ENCODE results near the gene FAM222A. TPM values are rescaled to one million over a fixed set of nuclear protein-coding genes. Genes with fewer than 3 reads are reported as not detected.

Gene FAM222A
- total RNA-seq, 1 donor from 2014 or later, result 0.99 TPM

DNA sequence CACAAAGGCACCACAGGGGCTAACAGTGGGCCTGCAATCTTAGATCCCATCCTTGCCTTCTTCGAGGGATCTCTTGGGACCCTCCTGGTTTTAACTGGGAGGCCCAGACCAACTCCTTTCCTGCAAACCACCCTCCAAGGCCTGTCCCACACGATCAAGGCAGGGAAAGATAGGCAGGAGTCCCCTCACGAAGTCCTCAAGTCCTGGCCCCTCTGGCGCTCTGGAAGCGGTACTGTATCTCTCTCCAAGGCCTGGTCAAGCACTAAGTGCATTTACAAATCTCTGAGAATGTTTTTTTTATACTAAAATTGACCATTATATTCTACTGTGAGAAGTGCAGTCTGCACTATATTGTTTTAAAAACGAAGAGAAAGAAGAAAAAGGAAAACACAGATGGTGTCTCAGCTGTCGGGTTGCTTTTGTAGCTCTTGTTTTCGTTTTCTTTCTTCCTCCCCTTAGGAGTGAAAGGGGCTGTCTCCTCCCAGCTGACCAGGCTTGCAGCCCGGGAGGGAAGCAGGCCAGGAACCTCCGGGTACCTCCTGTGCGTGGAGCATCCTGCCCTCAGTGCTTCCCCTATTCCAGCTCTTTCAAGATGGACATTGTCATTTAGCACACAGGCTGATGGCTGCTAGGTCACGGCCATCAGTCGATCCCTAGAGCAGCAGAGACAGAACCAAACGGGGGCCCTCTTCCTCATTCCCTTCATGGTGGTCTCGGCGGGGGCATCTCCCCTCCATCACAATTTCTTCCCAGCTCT is 56.7 kb downstream of the FAM222A start:
- DNase-seq (ENCODE audit: extremely low read depth, low read depth, low spot score), result no peak

DNA sequence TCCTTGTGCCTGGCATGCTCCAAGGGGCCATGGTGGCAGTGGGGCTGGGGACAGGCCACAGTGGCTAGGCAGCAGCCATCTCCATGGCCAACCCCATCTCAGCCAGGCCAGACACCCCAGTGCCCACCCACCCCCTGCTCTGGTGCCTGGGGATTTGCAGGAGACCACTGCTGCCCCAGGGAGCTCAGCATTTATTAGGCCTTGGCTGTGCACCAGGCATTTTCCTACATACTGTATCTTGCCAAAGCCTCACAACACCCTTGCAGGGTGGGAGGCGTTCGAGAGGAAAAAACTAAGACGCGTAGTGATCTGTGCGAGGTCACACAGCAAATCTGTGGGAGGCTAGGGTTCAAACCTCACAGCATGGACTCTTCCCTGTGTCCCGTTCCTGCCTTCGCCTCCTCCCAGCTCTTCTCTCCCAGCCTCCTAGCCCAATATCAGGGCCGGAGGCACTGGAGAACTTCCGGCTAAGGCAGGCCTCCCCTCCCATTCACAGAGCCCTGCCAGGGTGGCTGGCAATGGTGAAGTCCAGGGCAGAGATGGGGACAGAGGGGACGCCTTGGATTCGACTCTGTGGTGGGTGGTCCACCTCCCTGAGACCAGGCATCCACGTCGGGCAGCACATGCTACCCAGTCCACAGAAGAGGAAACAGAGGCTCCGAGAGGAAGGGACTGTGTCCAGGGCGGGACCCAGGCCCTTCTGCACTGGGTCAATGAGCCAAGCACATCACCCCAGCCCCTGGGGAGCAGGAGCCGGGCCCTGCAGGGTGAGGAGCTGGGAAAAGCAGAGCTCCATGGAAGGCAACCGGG is 57.4 kb downstream of the FAM222A start:
- DNase-seq (ENCODE audit: extremely low read depth, low read depth, low spot score), result no peak

DNA sequence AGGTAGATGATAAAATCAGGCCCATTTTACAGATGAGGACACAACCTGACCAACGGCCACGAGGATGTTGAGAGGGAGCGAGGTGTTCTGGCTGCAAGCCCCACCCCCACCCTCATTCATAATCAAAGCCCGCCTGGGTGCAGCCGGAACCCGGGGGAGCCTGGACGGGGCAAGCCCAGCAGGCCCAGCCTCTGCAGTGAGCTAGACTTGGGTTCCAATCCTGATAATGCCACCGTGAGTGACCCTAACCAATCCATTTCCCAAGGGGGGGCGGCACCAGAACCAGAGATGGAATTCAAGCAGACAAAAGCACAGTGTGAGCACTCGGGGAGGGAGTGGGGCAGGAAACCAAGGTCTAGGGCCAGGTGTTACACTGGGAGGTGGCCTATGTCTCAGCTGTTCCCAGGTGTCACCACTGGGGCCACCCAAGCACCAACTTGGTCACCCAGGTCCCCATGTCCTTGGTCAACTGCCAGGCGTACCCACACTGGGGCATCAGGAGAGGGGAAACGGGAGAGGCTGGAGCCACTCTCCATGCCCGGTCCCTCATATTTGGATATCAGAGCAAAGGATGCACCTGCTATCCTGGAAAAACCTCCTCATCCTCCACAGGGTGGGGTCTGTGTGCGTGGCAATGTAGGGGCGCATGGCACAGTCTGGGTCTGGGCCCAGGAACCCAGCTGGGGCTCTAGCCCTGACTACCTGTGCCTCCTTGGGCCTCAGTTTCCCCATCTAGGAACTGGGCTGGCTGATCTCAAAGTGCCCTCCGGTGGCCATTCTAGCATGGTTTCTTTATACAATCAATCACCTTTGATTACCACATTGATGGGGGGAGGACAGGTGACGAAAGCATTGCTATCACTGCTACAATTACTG is 58.4 kb downstream of the FAM222A start:
- no peak for DNase-seq (ENCODE audit: extremely low read depth, low read depth, low spot score)

DNA sequence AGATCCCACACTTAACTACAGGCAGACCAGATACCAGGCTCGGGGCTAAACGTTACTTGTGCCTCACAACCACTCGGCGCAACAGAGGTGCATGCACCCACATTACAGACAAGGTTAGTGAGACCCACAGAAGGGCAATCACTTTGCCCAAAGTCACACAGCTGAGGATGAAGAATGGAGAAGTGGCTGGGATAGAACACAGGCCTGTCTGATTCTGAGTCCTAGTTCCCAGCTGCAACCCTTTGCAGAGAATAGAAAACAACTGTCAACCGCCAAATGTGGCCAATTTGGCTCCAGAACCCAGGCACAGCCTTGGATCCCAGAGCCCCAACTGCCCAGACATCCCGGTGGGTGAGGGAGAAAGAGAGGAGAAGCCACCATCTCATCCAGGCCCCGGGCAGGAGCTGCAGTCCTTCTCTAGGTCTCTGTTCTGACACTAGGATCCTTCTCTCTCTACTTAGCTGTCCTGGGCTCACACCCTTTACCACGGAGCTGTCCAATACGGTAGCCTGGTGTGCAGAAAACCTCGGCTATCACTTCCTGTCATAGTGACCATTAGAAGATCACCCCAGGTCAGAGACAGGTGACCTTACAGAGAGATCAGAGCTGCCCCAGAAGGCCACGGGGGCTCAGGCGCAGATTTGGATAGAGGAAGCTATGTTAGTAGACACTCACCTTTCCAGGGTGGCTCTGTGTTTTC is 59.1 kb downstream of the FAM222A start:
- DNase-seq (ENCODE audit: extremely low read depth, low read depth, low spot score), result no peak

DNA sequence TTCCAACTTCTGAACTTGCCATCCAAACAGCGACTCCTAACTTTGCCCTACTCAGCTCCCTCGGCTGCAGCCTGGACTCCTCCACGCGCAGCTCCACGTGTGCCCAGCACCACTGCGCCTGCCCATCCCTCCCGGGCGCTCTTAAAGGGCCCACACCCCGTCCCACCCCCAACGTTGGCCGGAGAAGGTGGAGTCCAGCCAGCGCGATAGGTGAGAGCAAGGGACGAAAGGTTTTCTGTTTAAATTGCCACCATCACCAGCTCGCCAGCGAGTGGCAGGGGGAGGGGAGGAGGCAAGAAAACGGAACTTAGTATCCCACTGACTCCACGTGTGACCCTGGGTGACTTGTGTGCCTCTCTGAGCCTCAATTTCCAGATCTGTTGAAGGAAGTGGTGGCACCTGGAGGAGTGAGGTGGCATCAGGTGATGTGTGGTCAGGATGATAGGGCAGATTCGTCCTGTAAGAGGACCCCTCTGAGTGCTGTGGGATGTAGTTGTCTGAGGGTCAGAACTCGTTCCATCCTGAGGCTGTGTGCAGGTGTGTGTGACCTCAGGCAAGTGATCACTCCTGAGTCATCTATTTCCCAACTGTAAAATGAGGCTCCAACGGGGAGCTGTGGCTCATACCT is 59.9 kb downstream of the FAM222A start:
- DNase-seq (ENCODE audit: extremely low read depth, low read depth, low spot score), result no peak

- DNase-seq (ENCODE audit: extremely low read depth, low read depth, low spot score), result peak; percentile 18
Measured at GRCh38 chr12:109775172-109775881, 61.7 kb downstream of the FAM222A start.

DNA sequence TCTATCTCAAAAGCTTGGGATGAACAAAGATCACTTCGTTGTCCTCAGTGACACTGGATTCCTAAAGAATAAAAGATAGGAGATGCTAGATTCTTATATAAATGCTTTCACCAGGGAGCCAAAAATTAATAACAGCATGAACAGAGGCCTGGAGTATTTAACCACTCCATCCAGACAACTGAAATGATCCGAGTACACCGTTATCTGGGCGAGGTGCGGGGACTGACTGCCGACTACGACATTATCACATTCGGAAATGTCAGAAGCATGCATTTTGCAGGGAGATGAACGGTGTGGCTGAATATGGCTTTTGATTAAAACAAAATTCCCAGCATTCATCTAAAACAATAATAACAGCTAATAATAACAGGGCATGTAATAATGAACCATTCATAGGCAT is 63.0 kb downstream of the FAM222A start:
- no peak for DNase-seq (ENCODE audit: extremely low read depth, low read depth, low spot score)

- DNase-seq (ENCODE audit: extremely low read depth, low read depth, low spot score), result no peak
Measured at GRCh38 chr12:109777544-109777943, 63.9 kb downstream of the FAM222A start.

DNA sequence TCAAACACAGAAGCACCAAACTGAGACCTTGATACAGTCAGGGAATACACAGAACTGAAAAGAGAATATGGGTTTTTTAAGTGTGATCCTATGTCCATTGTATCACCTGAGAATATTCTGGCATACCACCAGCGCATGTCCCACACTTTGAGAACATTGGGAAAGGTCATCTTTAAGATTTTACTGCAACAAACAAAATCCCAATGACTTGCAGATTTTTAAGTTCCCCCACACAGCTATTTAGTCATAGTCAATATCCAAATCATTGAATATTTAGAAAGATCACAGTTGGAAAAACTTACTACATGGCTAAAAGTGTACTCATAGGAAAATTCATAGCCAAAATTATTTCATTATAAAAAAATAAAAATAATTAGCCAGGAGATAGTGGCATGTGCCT is 65.1 kb downstream of the FAM222A start:
- DNase-seq (ENCODE audit: extremely low read depth, low read depth, low spot score), result no peak

GRCh38 chr12:109779382-109779781 is 65.8 kb downstream of the FAM222A start:
- no peak for DNase-seq (ENCODE audit: extremely low read depth, low read depth, low spot score)

DNA sequence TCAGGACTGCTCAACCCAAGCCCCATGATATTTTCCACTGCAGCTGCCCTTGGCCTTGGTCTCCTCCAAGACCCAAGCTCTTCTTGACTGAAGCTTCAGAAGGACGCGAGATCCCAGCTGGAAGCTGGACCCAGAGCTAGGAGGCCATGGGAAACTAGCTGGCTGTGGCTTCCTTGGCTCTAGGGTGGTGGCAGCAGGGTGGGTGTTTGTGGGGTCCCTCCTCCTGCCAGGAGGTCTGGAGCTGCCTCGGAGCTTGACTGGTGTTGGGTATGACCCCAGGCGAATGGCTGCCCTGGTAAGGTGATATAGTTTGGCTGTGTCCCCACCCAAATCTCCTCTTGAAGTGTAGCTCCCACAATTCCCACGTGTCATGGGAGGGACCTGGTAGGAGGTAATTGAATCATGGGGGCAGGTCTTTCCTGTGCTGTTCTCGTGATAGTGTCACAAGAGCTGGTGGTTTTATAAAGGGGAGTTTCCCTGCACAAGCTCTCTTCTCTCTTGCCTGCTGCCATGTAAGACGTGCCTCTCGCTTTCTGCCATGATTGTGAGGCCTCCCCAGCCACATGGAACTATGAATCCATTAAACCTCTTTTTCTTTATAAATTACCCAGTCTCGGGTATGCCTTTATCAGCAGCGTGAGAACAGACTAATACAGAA is 68.2 kb downstream of the FAM222A start:
- no peak for DNase-seq (ENCODE audit: extremely low read depth, low read depth, low spot score)

DNA sequence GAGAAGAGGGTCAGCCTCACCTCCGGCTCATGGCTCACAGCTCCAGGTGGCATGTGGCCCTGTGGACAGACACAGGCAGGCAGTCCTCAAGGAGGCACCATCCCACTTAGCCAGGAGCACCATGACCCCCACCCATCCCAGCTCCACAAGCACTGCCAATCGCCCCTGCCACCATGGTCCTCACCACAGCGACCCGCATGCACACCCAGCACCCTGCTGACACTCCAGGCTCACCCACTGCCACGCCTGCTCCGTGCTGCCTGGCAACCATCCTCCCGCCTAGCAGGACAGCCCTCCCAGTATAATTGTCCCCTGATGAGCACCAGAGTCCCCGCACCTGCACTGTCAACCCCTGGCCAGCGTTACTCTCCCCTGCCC is 68.7 kb downstream of the FAM222A start:
- DNase-seq (ENCODE audit: extremely low read depth, low read depth, low spot score), result no peak

GRCh38 chr12:109783135-109783964 is 69.7 kb downstream of the FAM222A start:
- DNase-seq (ENCODE audit: extremely low read depth, low read depth, low spot score), result no peak

- no peak for DNase-seq (ENCODE audit: extremely low read depth, low read depth, low spot score)
Measured at GRCh38 chr12:109783965-109784244, 70.3 kb downstream of the FAM222A start.

- no peak for DNase-seq (ENCODE audit: extremely low read depth, low read depth, low spot score)
Measured at GRCh38 chr12:109785854-109786253, 72.2 kb downstream of the FAM222A start.

DNA sequence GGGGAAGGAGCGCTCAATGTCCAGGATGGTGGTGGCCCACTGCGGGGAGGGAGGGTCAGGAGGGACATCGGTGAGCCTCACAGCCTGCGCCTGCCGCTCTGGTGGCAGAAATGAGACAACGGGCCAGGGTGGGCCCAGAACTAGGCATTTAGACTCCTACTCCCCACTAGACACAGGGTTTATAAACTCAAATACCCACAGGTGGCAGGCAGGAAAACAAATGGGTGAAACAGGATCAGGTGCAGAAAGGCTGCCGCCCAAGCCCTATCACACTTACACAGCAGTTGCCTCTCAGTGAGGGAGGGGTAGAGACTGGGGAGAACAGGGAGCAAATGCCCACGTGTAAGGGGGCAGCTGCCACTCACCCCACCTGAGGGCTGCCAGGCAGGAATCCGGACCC is 73.2 kb downstream of the FAM222A start:
- DNase-seq (ENCODE audit: extremely low read depth, low read depth, low spot score), result no peak

GRCh38 chr12:109789526-109790048 is 76.0 kb downstream of the FAM222A start:
- no peak for DNase-seq (ENCODE audit: extremely low read depth, low read depth, low spot score)

DNA sequence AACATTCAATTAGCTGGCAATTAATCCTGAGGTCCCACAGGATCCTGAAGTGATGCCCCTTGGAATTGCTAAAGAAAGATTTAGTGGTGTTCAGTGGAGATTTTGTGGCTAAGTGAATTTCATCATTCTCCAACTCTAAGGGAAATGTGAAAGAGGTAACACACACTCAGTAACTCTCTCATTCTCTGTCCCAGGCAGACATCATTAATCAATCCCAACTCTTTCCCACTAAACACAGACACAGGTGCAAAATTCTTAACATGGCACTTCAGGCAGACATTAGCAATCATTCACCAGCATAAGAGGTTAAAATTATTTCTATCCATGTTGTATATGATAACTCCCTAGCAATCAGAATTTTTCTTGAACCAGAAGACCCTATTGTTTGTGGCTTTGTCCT is 79.4 kb downstream of the FAM222A start:
- no peak for DNase-seq (ENCODE audit: extremely low read depth, low read depth, low spot score)

Data from glomerular endothelial cell (primary cell).